IMR-90 (cell line): ENCODE data around the gene PTPRN2. TPM values are rescaled to one million over a fixed set of nuclear protein-coding genes. Genes with fewer than 3 reads are reported as not detected.

Experiments
- ATAC-seq: fragments of 200-7000 bp; cut with Tn5 transposase; 2 replicates; pipeline ENCODE4 v1.9.1; 2020; ENCODE audit warnings: low read depth, mild to moderate bottlenecking, moderate library complexity
- BruUV-seq: library from RNA; stranded (reverse); fragments of 400-500 nt; replicated peaks from 2 replicates; lab custom pipeline; 2021; lab: Mats Ljungman, UMichigan
- CTCF ChIA-PET: fragments of 300-600 bp; formaldehyde crosslinking; extraction: SDS; loops from one replicate; lab custom pipeline; 2021; ENCODE audit warnings: antibody characterized with exemption; lab: Yijun Ruan, JAX
- POLR2A ChIA-PET: fragments of 300-600 bp; sonication (Branson Sonifier 250); formaldehyde crosslinking; loops from one replicate; lab custom pipeline; 2022; ENCODE audit warnings: antibody characterized with exemption; ENCODE audit not compliant: unreplicated experiment; lab: Charles Lee
- DNase-seq: peaks from one replicate; pipeline ENCODE4 v3.0.0; 2013
- H2AFZ ChIP-seq: replicated peaks from 2 replicates; pipeline ENCODE3; 2013; ENCODE audit warnings: low read length, mild to moderate bottlenecking; ENCODE audit not compliant: poor library complexity
- H2AK5ac ChIP-seq: 2 replicates; pipeline ENCODE4 v1.6.1; 2013; ENCODE audit warnings: low read depth, low read length, inconsistent platforms
- H2AK9ac ChIP-seq: replicated peaks from 2 replicates; pipeline ENCODE3; 2013; ENCODE audit warnings: mild to moderate bottlenecking, low read depth, low read length, moderate library complexity; ENCODE audit not compliant: poor library complexity
- H2BK120ac ChIP-seq: 2 replicates; pipeline ENCODE4 v1.6.1; 2013; ENCODE audit warnings: low read depth, low read length, inconsistent platforms
- H2BK15ac ChIP-seq: 3 replicates; pipeline ENCODE4 v1.6.1; 2013; ENCODE audit warnings: low read depth, low read length, inconsistent platforms
- H2BK20ac ChIP-seq: 2 replicates; pipeline ENCODE4 v1.6.1; 2013; ENCODE audit warnings: low read depth, mild to moderate bottlenecking, inconsistent platforms, low read length, moderate library complexity
- H2BK5ac ChIP-seq: 2 replicates; pipeline ENCODE4 v1.6.1; 2013; ENCODE audit warnings: mild to moderate bottlenecking, low read depth, low read length, inconsistent platforms; ENCODE audit not compliant: poor library complexity, severe bottlenecking
- H3K14ac ChIP-seq: replicated peaks from 2 replicates; pipeline ENCODE4 v1.6.1; 2013; ENCODE audit warnings: low read depth, low read length, inconsistent platforms
- H3K18ac ChIP-seq: 2 replicates; pipeline ENCODE4 v1.6.1; 2013; ENCODE audit warnings: low read depth, low read length, control low read depth
- H3K23ac ChIP-seq: 2 replicates; pipeline ENCODE4 v1.6.1; 2013; ENCODE audit warnings: low read depth, low read length, inconsistent platforms
- H3K27ac ChIP-seq: 2 replicates; pipeline ENCODE4 v1.5.1; 2013; ENCODE audit warnings: mild to moderate bottlenecking, control low read depth, low read length; ENCODE audit not compliant: insufficient read depth
- H3K27me3 ChIP-seq: 2 replicates; pipeline ENCODE4 v1.6.1; 2013; ENCODE audit warnings: low read length; ENCODE audit not compliant: control insufficient read depth, insufficient read depth
- H3K36me3 ChIP-seq: 2 replicates; pipeline ENCODE4 v1.6.1; 2013; ENCODE audit warnings: low read length, mixed read lengths; ENCODE audit not compliant: control insufficient read depth, insufficient read depth
- H3K4ac ChIP-seq: 2 replicates; pipeline ENCODE4 v1.6.1; 2013; ENCODE audit warnings: low read depth, low read length, inconsistent platforms
- H3K4me1 ChIP-seq: 2 replicates; pipeline ENCODE4 v1.6.1; 2013; ENCODE audit warnings: low read length, mixed read lengths; ENCODE audit not compliant: control insufficient read depth, insufficient read depth
- H3K4me2 ChIP-seq: 2 replicates; pipeline ENCODE4 v1.6.1; 2013; ENCODE audit warnings: low read depth, mild to moderate bottlenecking, control low read depth, low read length, moderate library complexity
- H3K4me3 ChIP-seq: 2 replicates; pipeline ENCODE4 v1.5.1; 2013; ENCODE audit warnings: low read depth, mild to moderate bottlenecking, control low read depth, low read length, moderate library complexity; ENCODE audit not compliant: insufficient read depth
- H3K56ac ChIP-seq: 2 replicates; pipeline ENCODE4 v1.6.1; 2013; ENCODE audit warnings: low read length, inconsistent platforms; ENCODE audit not compliant: insufficient read depth; ENCODE audit errors: extremely low read depth
- H3K79me1 ChIP-seq, 2 experiments: 2 replicates each; pipeline ENCODE4 v1.6.1; 2013; ENCODE audit warnings: low read length in 2 of 2, inconsistent platforms in 1 of 2, low read depth in 1 of 2
- H3K9ac ChIP-seq: 2 replicates; pipeline ENCODE4 v1.6.1; 2013; ENCODE audit warnings: low read depth, low read length, control low read depth
- H3K9me1 ChIP-seq: 2 replicates; pipeline ENCODE4 v1.6.1; 2013; ENCODE audit warnings: low read length, inconsistent platforms; ENCODE audit not compliant: insufficient read depth
- H3K9me3 ChIP-seq: 2 replicates; pipeline ENCODE4 v1.6.1; 2013; ENCODE audit warnings: low read length; ENCODE audit not compliant: control insufficient read depth, insufficient read depth
- H4K20me1 ChIP-seq: 2 replicates; pipeline ENCODE4 v1.6.1; 2013; ENCODE audit warnings: low read length, inconsistent platforms; ENCODE audit not compliant: insufficient read depth
- H4K5ac ChIP-seq: 2 replicates; pipeline ENCODE4 v1.6.1; 2013; ENCODE audit warnings: mild to moderate bottlenecking, low read depth, low read length, control low read depth
- H4K8ac ChIP-seq, 2 experiments: 2 replicates each; pipeline ENCODE4 v1.6.1; 2013; ENCODE audit warnings: low read depth in 2 of 2, low read length in 2 of 2, control low read depth in 1 of 2, inconsistent platforms in 1 of 2
- H4K91ac ChIP-seq: 2 replicates; pipeline ENCODE4 v1.6.1; 2013; ENCODE audit warnings: low read depth, low read length, inconsistent platforms; ENCODE audit not compliant: insufficient read depth
- CHD1 ChIP-seq: IDR thresholded peaks from 2 replicates; pipeline ENCODE4 v1.6.1; 2012; ENCODE audit warnings: low read depth, low read length, improper control_type of control experiment
- FOS ChIP-seq: fragments of 150-350 bp; IDR thresholded peaks from 2 replicates; pipeline ENCODE4 v1.6.1; 2016; ENCODE audit warnings: low read depth, low read length
- MAFK ChIP-seq: IDR thresholded peaks from 2 replicates; pipeline ENCODE4 v1.6.1; 2012; ENCODE audit warnings: low read depth, low read length, improper control_type of control experiment
- MAZ ChIP-seq: IDR thresholded peaks from 2 replicates; pipeline ENCODE4 v1.6.1; 2012; ENCODE audit warnings: low read depth, mild to moderate bottlenecking, low read length, improper control_type of control experiment, moderate library complexity, borderline replicate concordance
- NFE2L2 ChIP-seq: fragments of 150-350 bp; IDR thresholded peaks from 2 replicates; pipeline ENCODE4 v1.6.1; 2016; ENCODE audit warnings: low read depth, mild to moderate bottlenecking, low read length
- RAD21 ChIP-seq: IDR thresholded peaks from 2 replicates; pipeline ENCODE4 v1.6.1; 2012; ENCODE audit warnings: low read length, improper control_type of control experiment
- SMC3 ChIP-seq: fragments of 150-350 bp; IDR thresholded peaks from 2 replicates; pipeline ENCODE4 v1.6.1; 2016; ENCODE audit warnings: low read depth, mild to moderate bottlenecking, antibody characterized with exemption, low read length, moderate library complexity
- WGBS, 2 experiments: methylation state at CpG; one replicate each; pipeline versions ENCODE4 v1.1.5 to v1.1.7; 2013; ENCODE audit warnings: missing lambda C conversion rate in 2 of 2; ENCODE audit not compliant: insufficient read length in 1 of 2; ENCODE audit errors: extremely low coverage in 2 of 2; 5-methylcytosine and 5-hydroxymethylcytosine counted together
- dilution Hi-C: fragments of 300-500 bp; cut with HindIII; formaldehyde crosslinking; loops from one replicate; pipeline ENCODE4 v1.14.3; 2018; ENCODE audit warnings: low sequenced_read_pairs; ENCODE audit not compliant: unreplicated experiment
- in situ Hi-C: fragments of 300-500 bp; cut with MboI; formaldehyde crosslinking; loops from 3 replicates; pipeline ENCODE4 v1.14.3; 2019; ENCODE audit warnings: low sequenced_read_pairs, inconsistent platforms, mixed read lengths
- intact Hi-C: fragments of 100-400 bp; cut with micrococcal nuclease; formaldehyde crosslinking; loops from 2 replicates; pipeline ENCODE4 v1.10.0; 2022
- polyA plus RNA-seq, 3 experiments: library from polyadenylated mRNA; depleted of rRNA; stranded (reverse); fragments of >200 nt; gene quantifications; 2 replicates each; pipeline ENCODE4 v1.2.3, GENCODE V29; 2012; ENCODE audit warnings: low replicate concordance in 1 of 3
- total RNA-seq: library from RNA; depleted of rRNA; stranded (reverse); fragments of >200 nt; gene quantifications from 2 replicates; pipeline ENCODE4 v1.2.3, GENCODE V29; 2012

PTPRN2 gene
- total and polyA plus RNA-seq, 2 of the 4 experiments (the other 2 are of a cell fraction) = 0.03 TPM; not detected in 1

GRCh38 chr7:158315881-158316280 is 271.7 kb downstream of the PTPRN2 start:
- Histone ChIP-seq H3K4me1 (no peaks in the 10 kb centered on the region), H4K91ac (no peak overlapping the region), H3K36me3 (no peaks in the 10 kb centered on the region), H3K4ac (no peak overlapping the region), H3K9me1 (no peaks in the 10 kb centered on the region), H2BK120ac (no peak overlapping the region), H2BK15ac (no peak overlapping the region), H2AK5ac (no peak overlapping the region), H3K56ac (no peak overlapping the region), H2BK5ac (no peak overlapping the region), H3K9me3 (peaks cover 67% of the 10 kb centered on the region), H3K14ac (no peak overlapping the region), H4K5ac (no peak overlapping the region), H4K8ac (no peak overlapping the region), H3K79me1 (no peaks in the 10 kb centered on the region), H3K27me3 (no peaks in the 10 kb centered on the region), H3K18ac (no peak overlapping the region), H4K20me1 (no peaks in the 10 kb centered on the region), H3K9ac (no peak overlapping the region), H2AK9ac (no peak overlapping the region), H2BK20ac (no peak overlapping the region), H3K4me3 (no peak overlapping the region), H3K23ac (no peak overlapping the region), H2AFZ (no peak overlapping the region), H3K4me2 (no peak overlapping the region), H3K27ac (no peak overlapping the region)
- BruUV-seq = no TSS peak
- intact Hi-C loops = no loop called here
- DNase-seq (no peak), ATAC-seq (no peak)
- dilution Hi-C loops = no loop called here
- ChIA-PET CTCF (no interaction called here), POLR2A (no interaction called here)
- no peak for TF ChIP-seq NFE2L2
- no peak for TF ChIP-seq FOS
- TF ChIP-seq MAFK = no peak
- TF ChIP-seq MAZ = no peak
- no peak for TF ChIP-seq RAD21
- no peak for TF ChIP-seq SMC3
- no peak for TF ChIP-seq CHD1
- no CpG with 5 or more reads among the region's 11 CpGs for WGBS, 2 experiments
- in situ Hi-C loops = no loop called here
